Hepatocyte (in vitro differentiated cells): ENCODE results near the gene ISM2.

ENCODE experiments used
- CTCF ChIP-seq: fragments of 200-600 bp; sonication (generic); IDR thresholded peaks from 2 replicates; pipeline ENCODE4 v1.5.1; 2016; ENCODE audit warnings: antibody characterized with exemption, mild to moderate bottlenecking; ENCODE audit not compliant: poor library complexity
- EZH2 ChIP-seq: fragments of 200-600 bp; sonication (generic); IDR thresholded peaks from 2 replicates; pipeline ENCODE4 v1.6.1; 2016; ENCODE audit warnings: antibody characterized with exemption, mild to moderate bottlenecking, borderline replicate concordance
- EZH2phosphoT487 ChIP-seq: fragments of 200-600 bp; sonication (generic); IDR thresholded peaks from one replicate; pipeline ENCODE4 v1.6.1; 2018; ENCODE audit warnings: antibody characterized with exemption, mild to moderate bottlenecking, low read depth, moderate library complexity; ENCODE audit not compliant: unreplicated experiment, severe bottlenecking

DNA sequence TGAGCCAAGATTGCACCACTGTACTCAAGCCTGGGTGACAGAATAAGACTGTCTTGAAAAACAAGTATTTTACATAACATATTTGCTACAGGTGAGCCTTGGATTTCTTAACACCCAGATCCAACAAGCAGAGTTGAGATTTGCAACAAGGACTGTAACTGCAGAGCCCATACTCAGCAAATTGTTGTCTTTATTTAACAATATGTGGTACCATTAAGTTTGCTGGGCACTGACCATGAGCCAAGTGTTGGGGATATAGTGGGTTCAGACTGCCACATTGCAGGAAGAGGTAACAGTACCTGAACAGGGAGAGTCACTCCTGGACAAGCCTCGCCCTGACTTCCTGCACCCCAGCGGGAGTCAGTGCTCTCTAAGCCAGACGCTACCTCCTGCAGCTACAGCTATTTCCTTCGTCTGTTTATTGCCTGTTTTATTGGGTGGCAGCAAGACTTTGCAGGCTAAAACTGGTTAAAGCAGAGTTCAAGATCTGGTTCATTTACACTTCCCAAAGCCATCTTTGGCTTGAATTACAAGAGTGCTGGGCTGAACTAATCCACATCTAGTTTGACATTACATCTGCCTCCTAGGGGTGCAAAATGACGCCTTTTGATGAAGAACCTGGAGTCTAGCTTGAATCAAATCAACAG, 28.3 kb downstream of the ISM2 start:
- TF ChIP-seq CTCF (no peak), EZH2 (no peak), EZH2phosphoT487 (no peak)
